Mesenchymal stem cell (in vitro differentiated cells and primary cell): ENCODE data around the gene POLD2.
A peak's percentile ranks its signal among the peaks of the same experiment; 100 is the strongest.

Experiments used
- DNase-seq: peaks from one replicate; pipeline ENCODE4 v3.0.0-alpha.2; 2013
- H2AFZ ChIP-seq: one replicate; pipeline ENCODE4 v1.6.1; 2013; ENCODE audit warnings: low read depth, mild to moderate bottlenecking, control low read depth, inconsistent platforms, low read length, moderate library complexity
- H2AK5ac ChIP-seq: 2 replicates; pipeline ENCODE4 v1.6.1; 2013; ENCODE audit warnings: low read length, moderate library complexity, mild to moderate bottlenecking, inconsistent platforms; ENCODE audit not compliant: severe bottlenecking
- H2BK120ac ChIP-seq: one replicate; pipeline ENCODE4 v1.6.1; 2013; ENCODE audit warnings: low read depth, mild to moderate bottlenecking, inconsistent platforms, low read length, moderate library complexity
- H2BK12ac ChIP-seq, 2 experiments: one replicate each; pipeline ENCODE4 v1.6.1; 2013; ENCODE audit warnings: inconsistent platforms in 2 of 2, low read length in 2 of 2, mild to moderate bottlenecking in 2 of 2, moderate library complexity in 2 of 2, control low read depth in 1 of 2
- H2BK15ac ChIP-seq: one replicate; pipeline ENCODE4 v1.6.1; 2013; ENCODE audit warnings: mild to moderate bottlenecking, low read depth, inconsistent platforms; ENCODE audit not compliant: poor library complexity, severe bottlenecking
- H2BK5ac ChIP-seq: 2 replicates; pipeline ENCODE4 v1.6.1; 2013; ENCODE audit warnings: low read depth, mild to moderate bottlenecking, low read length, control low read depth, inconsistent platforms; ENCODE audit not compliant: poor library complexity, severe bottlenecking
- H3K14ac ChIP-seq, 2 experiments: one replicate each; pipeline ENCODE4 v1.6.1; 2013; ENCODE audit warnings: inconsistent platforms in 2 of 2, low read length in 2 of 2, control low read depth in 1 of 2, mild to moderate bottlenecking in 1 of 2, moderate library complexity in 1 of 2
- H3K18ac ChIP-seq, 2 experiments: one replicate each; pipeline ENCODE4 v1.6.1; 2013; ENCODE audit warnings: inconsistent platforms in 2 of 2, low read length in 2 of 2, control low read depth in 1 of 2, low read depth in 1 of 2, mild to moderate bottlenecking in 1 of 2
- H3K23ac ChIP-seq, 2 experiments: one replicate each; pipeline ENCODE4 v1.6.1; 2013; ENCODE audit warnings: inconsistent platforms in 2 of 2, low read length in 2 of 2, mild to moderate bottlenecking in 2 of 2, moderate library complexity in 2 of 2, control low read depth in 1 of 2
- H3K27ac ChIP-seq: 2 replicates; pipeline ENCODE4 v1.5.1; 2013; ENCODE audit warnings: mild to moderate bottlenecking, moderate library complexity, low read length, control low read depth, inconsistent platforms; ENCODE audit not compliant: poor library complexity, severe bottlenecking
- H3K27me3 ChIP-seq, 2 experiments: 2 replicates each; pipeline versions ENCODE4 v1.6.1 to v1.7.0; 2013; ENCODE audit warnings: low read length in 2 of 2, mild to moderate bottlenecking in 2 of 2, moderate library complexity in 2 of 2, control low read depth in 1 of 2, inconsistent platforms in 1 of 2; ENCODE audit not compliant: control insufficient read depth in 1 of 2, insufficient read depth in 1 of 2
- H3K36me3 ChIP-seq, 2 experiments: 2 replicates each; pipeline versions ENCODE4 v1.6.1 to v1.7.0; 2013; ENCODE audit warnings: low read length in 2 of 2, control low read depth in 1 of 2, inconsistent platforms in 1 of 2, low read depth in 1 of 2, mild to moderate bottlenecking in 1 of 2; ENCODE audit not compliant: insufficient read depth in 2 of 2, control insufficient read depth in 1 of 2
- H3K4ac ChIP-seq, 2 experiments: one replicate each; pipeline ENCODE4 v1.6.1; 2013; ENCODE audit warnings: inconsistent platforms in 2 of 2, low read length in 2 of 2, mild to moderate bottlenecking in 2 of 2, moderate library complexity in 2 of 2, control low read depth in 1 of 2, low read depth in 1 of 2
- H3K4me1 ChIP-seq: 2 replicates; pipeline ENCODE4 v1.6.1; 2013; ENCODE audit warnings: low read depth, low read length, control low read depth; ENCODE audit not compliant: control insufficient read depth, insufficient read depth
- H3K4me2 ChIP-seq: 2 replicates; pipeline ENCODE4 v1.6.1; 2013; ENCODE audit warnings: low read length, mild to moderate bottlenecking, inconsistent platforms; ENCODE audit not compliant: poor library complexity, severe bottlenecking
- H3K4me3 ChIP-seq, 2 experiments: 2 replicates each; pipeline versions ENCODE4 v1.5.1 to v1.7.0; 2013; ENCODE audit warnings: low read length in 2 of 2, mild to moderate bottlenecking in 2 of 2, control low read depth in 1 of 2, low read depth in 1 of 2; ENCODE audit not compliant: insufficient read depth in 1 of 2
- H3K79me1 ChIP-seq: replicated peaks from 2 replicates; pipeline ENCODE4 v1.6.1; 2013; ENCODE audit warnings: mild to moderate bottlenecking, control low read depth, low read length, inconsistent platforms; ENCODE audit not compliant: poor library complexity, severe bottlenecking
- H3K9ac ChIP-seq: 2 replicates; pipeline ENCODE4 v1.7.0; 2013; ENCODE audit warnings: mild to moderate bottlenecking, low read length, moderate library complexity
- H3K9me3 ChIP-seq: 2 replicates; pipeline ENCODE4 v1.7.0; 2013; ENCODE audit warnings: mild to moderate bottlenecking, low read length; ENCODE audit not compliant: control insufficient read depth
- H4K8ac ChIP-seq: one replicate; pipeline ENCODE4 v1.6.1; 2013; ENCODE audit warnings: inconsistent platforms, mild to moderate bottlenecking, low read length, moderate library complexity
- H4K91ac ChIP-seq: one replicate; pipeline ENCODE4 v1.6.1; 2013; ENCODE audit warnings: mild to moderate bottlenecking, low read length, inconsistent platforms
- WGBS: methylation state at CpG from one replicate; pipeline ENCODE4 v1.1.7; 2013; ENCODE audit warnings: mixed read lengths; 5-methylcytosine and 5-hydroxymethylcytosine counted together

The POLD2 gene

DNA sequence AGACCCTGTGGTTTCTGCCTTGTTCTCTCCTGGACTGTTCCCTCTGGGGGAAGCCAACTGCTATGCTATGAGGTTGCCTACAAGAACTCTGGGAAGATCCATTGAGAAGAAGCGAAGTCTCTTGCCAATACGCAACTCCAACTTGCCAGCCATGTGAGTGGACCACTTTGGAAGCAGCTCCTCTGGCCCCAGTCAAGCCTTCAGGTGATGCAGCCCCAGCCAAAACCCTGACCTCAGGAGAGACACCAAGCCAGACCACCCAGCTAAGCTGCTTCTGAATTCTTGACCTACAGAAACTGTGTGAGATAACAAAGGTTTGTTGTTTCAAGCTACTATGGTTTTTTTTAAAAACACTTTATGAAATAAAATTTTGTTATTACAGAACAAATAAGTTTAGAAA lies 38.0 kb upstream of the POLD2 start:
- no peak overlapping the region for H3K4ac ChIP-seq
- no peak overlapping the region for H3K23ac ChIP-seq
- H4K8ac ChIP-seq: no peak overlapping the region
- H2BK12ac ChIP-seq: no peak overlapping the region
- H3K14ac ChIP-seq: no peak overlapping the region
- WGBS: 98% methylated on average over 2 of the region's 2 CpGs
- H3K9ac ChIP-seq: no peak overlapping the region
- no peak overlapping the region for H2AFZ ChIP-seq
- no peak overlapping the region for H3K27ac ChIP-seq
- no peak overlapping the region for H3K18ac ChIP-seq
- no peak overlapping the region for H4K91ac ChIP-seq
- peaks cover 18% of the 10 kb centered on the region for H3K4me1 ChIP-seq
- no peak overlapping the region for H2BK120ac ChIP-seq
- H3K36me3 ChIP-seq: no peaks in the 10 kb centered on the region
- no peak overlapping the region for H3K4me3 ChIP-seq
- H3K4me2 ChIP-seq: no peak overlapping the region
- no peak overlapping the region for H2BK15ac ChIP-seq
- no peaks in the 10 kb centered on the region for H3K9me3 ChIP-seq
- no peak overlapping the region for H2BK5ac ChIP-seq
- DNase-seq: no peak
- H3K79me1 ChIP-seq: no peaks in the 10 kb centered on the region
- peaks cover 0 to 8% of the 10 kb centered on the region in 2 experiments for H3K27me3 ChIP-seq
- no peak overlapping the region for H2AK5ac ChIP-seq

DNA sequence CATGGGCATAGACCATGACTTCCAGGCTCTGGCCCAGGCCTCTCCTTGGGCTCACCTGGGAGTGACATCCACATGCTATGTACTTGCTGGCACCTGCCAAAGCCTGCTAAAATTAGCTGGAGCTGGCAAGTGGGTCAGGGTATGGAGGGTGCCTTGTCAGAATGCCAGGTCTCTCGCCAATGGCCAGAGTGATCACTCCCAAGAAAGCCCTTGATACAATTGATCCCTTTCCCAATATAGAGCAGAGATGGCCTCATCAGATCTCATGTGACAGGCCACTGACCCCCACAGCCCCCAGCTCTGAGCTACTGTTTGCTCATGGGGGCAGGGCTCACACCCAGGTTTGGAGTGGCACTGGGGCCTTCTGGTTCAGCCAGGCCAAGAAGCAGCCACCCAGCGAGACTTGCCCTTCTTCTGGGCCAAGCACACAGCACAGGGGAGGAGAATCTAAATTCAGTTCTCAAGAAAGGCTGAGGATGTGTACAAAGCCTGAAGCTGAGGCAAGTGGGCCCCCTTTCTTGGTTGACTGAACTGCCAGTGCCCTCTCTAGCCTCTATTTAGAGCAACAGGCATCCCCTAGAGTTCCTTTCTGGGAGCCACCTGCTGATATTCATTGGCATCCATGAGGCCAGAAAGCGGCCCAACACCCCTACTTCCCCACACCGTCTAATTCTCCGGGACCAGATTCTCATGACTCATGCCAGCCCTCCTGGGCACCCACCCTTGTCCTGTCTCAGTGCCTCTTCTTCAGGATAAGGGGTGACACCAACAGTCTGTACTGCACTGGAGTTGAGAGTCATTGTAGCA lies 36.7 kb upstream of the POLD2 start:
- no peak overlapping the region for H4K8ac ChIP-seq
- H3K36me3 ChIP-seq: no peaks in the 10 kb centered on the region
- peaks cover 18% of the 10 kb centered on the region for H3K4me1 ChIP-seq
- H3K23ac ChIP-seq: no peak overlapping the region
- H3K9ac ChIP-seq: no peak overlapping the region
- no peak overlapping the region for H2BK15ac ChIP-seq
- no peak overlapping the region for H4K91ac ChIP-seq
- no peak overlapping the region for H3K4me3 ChIP-seq
- DNase-seq: no peak
- no peak overlapping the region for H3K14ac ChIP-seq
- H3K27ac ChIP-seq: no peak overlapping the region
- no peak overlapping the region for H3K4ac ChIP-seq
- H2BK5ac ChIP-seq: no peak overlapping the region
- H3K4me2 ChIP-seq: no peak overlapping the region
- H3K18ac ChIP-seq: no peak overlapping the region
- H3K79me1 ChIP-seq: no peaks in the 10 kb centered on the region
- no peak overlapping the region for H2BK12ac ChIP-seq
- no peak overlapping the region for H2BK120ac ChIP-seq
- no peaks in the 10 kb centered on the region for H3K9me3 ChIP-seq
- no peak overlapping the region for H2AK5ac ChIP-seq
- no peak overlapping the region for H2AFZ ChIP-seq
- WGBS: 73% methylated on average over 5 of the region's 5 CpGs
- H3K27me3 ChIP-seq: peaks cover 0 to 16% of the 10 kb centered on the region in 2 experiments

- no peak overlapping the region for H2BK120ac ChIP-seq
- 88% methylated on average over 11 of the region's 12 CpGs for WGBS
- peaks cover 18% of the 10 kb centered on the region for H3K4me1 ChIP-seq
- H3K4ac ChIP-seq: no peak overlapping the region
- H3K36me3 ChIP-seq: no peaks in the 10 kb centered on the region
- H4K8ac ChIP-seq: no peak overlapping the region
- no peak overlapping the region for H2BK5ac ChIP-seq
- no peak overlapping the region for H2AFZ ChIP-seq
- H2AK5ac ChIP-seq: no peak overlapping the region
- peak overlapping the region in 1 of 2 experiments; percentile 68 for H3K14ac ChIP-seq
- no peak overlapping the region for H2BK15ac ChIP-seq
- H3K79me1 ChIP-seq: no peaks in the 10 kb centered on the region
- no peak overlapping the region for H2BK12ac ChIP-seq
- H4K91ac ChIP-seq: peak overlapping the region; percentile 15
- H3K4me3 ChIP-seq: peak overlapping the region in 1 of 2 experiments; percentile 1
- peaks cover 0 to 24% of the 10 kb centered on the region in 2 experiments for H3K27me3 ChIP-seq
- no peak overlapping the region for H3K4me2 ChIP-seq
- no peaks in the 10 kb centered on the region for H3K9me3 ChIP-seq
- no peak overlapping the region for H3K18ac ChIP-seq
- H3K9ac ChIP-seq: no peak overlapping the region
- H3K27ac ChIP-seq: no peak overlapping the region
- H3K23ac ChIP-seq: no peak overlapping the region
- DNase-seq: no peak
These were observed 35.7 kb upstream of the POLD2 start for GRCh38 chr7:44158873-44159631.

DNA sequence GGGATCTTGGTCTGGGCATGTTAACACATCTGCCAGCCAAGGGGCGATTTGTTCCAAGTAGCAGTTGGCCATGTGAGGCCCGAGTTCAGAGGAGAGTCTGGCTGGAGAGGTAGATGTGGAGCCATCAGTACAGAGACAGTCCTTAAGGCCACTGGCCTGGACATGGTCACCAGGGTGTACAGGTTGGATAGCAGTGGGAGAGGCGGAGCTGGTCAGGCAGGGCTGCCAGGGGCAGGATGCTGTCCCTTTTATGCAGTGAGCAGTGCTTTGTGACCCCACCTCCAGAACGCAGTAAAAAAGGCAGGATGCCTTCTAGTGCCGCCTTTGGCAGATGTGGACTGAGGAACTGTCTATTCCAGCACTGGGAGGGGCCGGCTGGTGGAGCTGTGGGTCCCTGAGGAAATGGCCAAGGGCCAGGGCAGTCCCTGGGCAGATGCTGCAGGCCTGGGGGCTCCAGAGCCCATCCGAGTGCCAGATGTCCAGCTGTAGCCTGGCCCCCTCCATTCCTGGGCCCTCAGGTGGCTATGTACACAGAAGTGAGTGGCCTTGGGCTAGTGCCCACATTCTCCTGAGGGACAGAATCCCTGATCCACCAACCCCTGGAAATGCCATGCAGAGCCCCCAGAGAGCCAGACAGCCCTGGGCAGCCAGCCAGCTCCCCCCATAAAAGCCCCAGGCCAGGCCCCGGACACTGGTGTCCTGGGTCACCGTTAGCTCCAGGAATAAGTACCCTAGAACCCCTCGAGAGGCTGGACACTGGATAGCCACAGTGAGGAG lies 34.9 kb upstream of the POLD2 start:
- WGBS: 87% methylated on average over 10 of the region's 10 CpGs
- Histone ChIP-seq H3K36me3 (no peaks in the 10 kb centered on the region), H3K9me3 (no peaks in the 10 kb centered on the region), H3K4me1 (peaks cover 20% of the 10 kb centered on the region), H2AK5ac (no peak overlapping the region), H3K4ac (no peak overlapping the region), H3K23ac (no peak overlapping the region), H3K27ac (no peak overlapping the region), H3K18ac (no peak overlapping the region), H2BK5ac (no peak overlapping the region), H3K9ac (no peak overlapping the region), H3K4me3 (no peak overlapping the region), H2BK15ac (no peak overlapping the region), H2BK120ac (no peak overlapping the region), H3K14ac (no peak overlapping the region), H3K4me2 (no peak overlapping the region), H3K27me3 (peaks cover 0 to 24% of the 10 kb centered on the region in 2 experiments), H4K91ac (no peak overlapping the region), H2BK12ac (no peak overlapping the region), H3K79me1 (no peaks in the 10 kb centered on the region), H4K8ac (no peak overlapping the region), H2AFZ (no peak overlapping the region)
- DNase-seq: no peak
